ENCODE measurements around the gene ZFP90. TPM values are rescaled to one million over a fixed set of nuclear protein-coding genes. Genes with fewer than 3 reads are reported as not detected.

Gene ZFP90
- total and polyA plus RNA-seq, 8 donors = 16.8 to 53.8 (median 46.5) TPM

DNA sequence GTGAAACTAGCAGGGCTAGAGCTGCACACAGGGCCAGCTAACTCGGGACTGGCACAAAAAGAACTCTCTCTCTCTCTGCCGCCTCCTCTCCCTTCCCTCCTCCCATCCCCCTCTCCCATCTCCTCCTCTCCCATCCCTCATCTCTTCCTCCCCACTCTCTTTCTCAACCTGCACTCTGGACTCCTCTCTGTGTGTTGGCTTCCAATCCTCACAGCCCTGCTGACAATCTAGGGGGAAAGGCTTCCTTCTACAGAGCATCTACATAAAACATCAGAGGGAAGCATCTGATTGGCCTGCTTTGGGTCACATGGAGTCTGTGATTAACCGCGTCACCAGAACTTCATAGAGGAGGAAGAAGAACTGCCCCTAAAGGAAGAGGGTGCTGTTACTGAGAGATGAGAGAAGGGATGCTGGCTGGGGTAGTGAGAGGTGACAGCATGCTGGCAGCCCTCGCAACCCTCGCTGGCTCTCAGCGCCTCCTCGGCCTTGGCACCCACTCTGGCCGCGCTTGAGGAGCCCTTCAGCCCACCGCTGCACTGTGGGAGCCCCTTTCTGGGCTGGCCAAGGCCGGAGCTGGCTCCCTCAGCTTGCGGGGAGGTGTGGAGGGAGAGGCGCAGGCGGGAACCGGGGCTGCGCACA, 12.8 kb upstream of the ZFP90 start:
- TF ChIP-seq, protein P1, sequence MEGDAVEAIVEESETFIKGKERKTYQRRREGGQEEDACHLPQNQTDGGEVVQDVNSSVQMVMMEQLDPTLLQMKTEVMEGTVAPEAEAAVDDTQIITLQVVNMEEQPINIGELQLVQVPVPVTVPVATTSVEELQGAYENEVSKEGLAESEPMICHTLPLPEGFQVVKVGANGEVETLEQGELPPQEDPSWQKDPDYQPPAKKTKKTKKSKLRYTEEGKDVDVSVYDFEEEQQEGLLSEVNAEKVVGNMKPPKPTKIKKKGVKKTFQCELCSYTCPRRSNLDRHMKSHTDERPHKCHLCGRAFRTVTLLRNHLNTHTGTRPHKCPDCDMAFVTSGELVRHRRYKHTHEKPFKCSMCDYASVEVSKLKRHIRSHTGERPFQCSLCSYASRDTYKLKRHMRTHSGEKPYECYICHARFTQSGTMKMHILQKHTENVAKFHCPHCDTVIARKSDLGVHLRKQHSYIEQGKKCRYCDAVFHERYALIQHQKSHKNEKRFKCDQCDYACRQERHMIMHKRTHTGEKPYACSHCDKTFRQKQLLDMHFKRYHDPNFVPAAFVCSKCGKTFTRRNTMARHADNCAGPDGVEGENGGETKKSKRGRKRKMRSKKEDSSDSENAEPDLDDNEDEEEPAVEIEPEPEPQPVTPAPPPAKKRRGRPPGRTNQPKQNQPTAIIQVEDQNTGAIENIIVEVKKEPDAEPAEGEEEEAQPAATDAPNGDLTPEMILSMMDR (IDR thresholded peaks at IDR 0.05) = no peak
- ATAC-seq (no peak), DNase-seq (no peak)
- H3K36me3 ChIP-seq = no peaks in the 10 kb centered on the region
- no peaks in the 10 kb centered on the region for H3K9me3 ChIP-seq
- H3K27me3 ChIP-seq = peaks cover 0 to 22% of the 10 kb centered on the region in 2 donors
- intact Hi-C loops (cut with DNase I) = no loop called here
- H3K4me1 ChIP-seq = peaks cover 11 to 21% of the 10 kb centered on the region in 2 donors
- no peak overlapping the region for H3K4me3 ChIP-seq
- H3K27ac ChIP-seq = no peak overlapping the region

DNA sequence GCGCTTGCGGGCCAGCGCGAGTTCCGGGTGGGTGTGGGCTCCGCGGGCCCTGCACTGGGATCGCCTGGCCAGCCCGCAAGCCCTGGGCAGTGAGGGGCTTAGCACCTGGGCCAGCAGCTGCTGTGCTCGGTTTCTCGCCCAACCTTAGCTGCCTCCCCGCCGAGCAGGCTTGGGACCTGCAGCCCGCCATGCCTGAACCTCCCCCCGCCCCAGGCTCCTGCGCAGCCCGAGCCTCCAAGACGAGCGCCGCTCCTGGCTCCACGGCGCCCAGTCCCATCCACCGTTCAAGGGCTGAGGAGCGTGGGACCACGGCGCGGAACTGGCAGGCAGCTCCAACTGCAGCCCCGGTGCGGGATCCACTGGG, 12.3 kb upstream of the ZFP90 start:
- H3K27ac ChIP-seq = no peak overlapping the region
- no peaks in the 10 kb centered on the region for H3K9me3 ChIP-seq
- H3K4me3 ChIP-seq = no peak overlapping the region
- ATAC-seq (no peak), DNase-seq (no peak)
- intact Hi-C loops (cut with DNase I) = no loop called here
- TF ChIP-seq, protein P1 (IDR thresholded peaks at IDR 0.05) = no peak
- H3K36me3 ChIP-seq = no peaks in the 10 kb centered on the region
- H3K27me3 ChIP-seq = peaks cover 0 to 22% of the 10 kb centered on the region in 2 donors
- H3K4me1 ChIP-seq = peaks cover 11 to 21% of the 10 kb centered on the region in 2 donors

DNA sequence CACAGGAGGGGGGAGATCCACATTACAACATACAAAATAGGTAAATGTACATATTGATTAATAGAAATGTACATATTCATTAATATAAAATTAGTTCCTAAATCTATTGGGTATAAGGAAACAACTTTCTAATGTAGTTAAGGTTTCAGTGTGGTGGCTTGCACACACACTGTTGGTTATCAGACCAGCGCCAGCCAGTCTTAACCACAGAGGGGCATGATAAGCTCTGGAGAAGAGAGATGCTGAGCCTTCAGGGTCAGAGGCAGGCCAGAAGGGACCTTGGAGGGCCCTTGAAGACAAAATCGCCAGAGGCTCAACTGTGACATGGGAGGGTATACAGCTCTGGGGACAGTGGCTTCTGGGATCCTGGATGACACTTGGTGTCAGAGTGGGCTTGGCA, 10.9 kb upstream of the ZFP90 start:
- H3K27me3 ChIP-seq = peaks cover 0 to 22% of the 10 kb centered on the region in 2 donors
- no peak overlapping the region for H3K27ac ChIP-seq
- ATAC-seq (no peak), DNase-seq (no peak)
- H3K36me3 ChIP-seq = no peaks in the 10 kb centered on the region
- intact Hi-C loops (cut with DNase I) = no loop called here
- no peaks in the 10 kb centered on the region for H3K9me3 ChIP-seq
- TF ChIP-seq, protein P1 (IDR thresholded peaks at IDR 0.05) = no peak
- H3K4me3 ChIP-seq = no peak overlapping the region
- peaks cover 11 to 21% of the 10 kb centered on the region in 2 donors for H3K4me1 ChIP-seq

DNA sequence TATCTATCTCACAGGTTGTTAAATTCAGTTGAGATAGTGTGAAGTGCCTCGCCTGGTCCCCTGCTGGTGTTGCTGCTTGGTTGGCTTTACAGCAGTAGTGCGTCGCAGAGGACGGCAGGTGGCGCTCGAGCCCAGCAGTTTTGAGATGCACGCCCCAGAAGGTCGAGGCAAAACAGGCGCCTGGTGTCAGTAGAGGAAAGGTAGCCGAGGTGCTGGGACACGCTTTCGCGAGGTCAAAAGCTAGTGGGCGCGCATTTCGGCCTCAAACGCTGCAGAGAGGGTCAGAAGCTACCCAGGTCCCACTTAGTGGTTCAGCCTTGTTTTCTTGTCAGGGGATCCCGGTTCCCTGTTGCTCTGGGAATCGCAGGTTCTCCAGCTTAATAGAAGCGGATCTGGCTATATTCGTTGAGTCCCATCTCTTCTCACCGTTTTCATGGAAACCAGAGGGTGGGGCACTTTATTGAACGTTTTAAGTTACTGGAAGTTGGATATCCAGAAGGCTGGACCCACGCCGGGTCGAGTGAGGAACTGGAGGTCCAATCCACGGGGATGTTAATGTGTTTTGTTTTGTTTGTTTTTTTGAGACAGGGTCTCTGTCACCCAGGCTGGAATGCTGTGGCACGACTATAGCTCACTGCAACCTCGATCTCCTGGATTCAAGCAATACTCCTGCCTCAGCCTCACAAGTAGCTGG, 10.3 kb upstream of the ZFP90 start:
- Histone ChIP-seq H3K27me3 (peaks cover 0 to 22% of the 10 kb centered on the region in 2 donors), H3K4me1 (peaks cover 11 to 21% of the 10 kb centered on the region in 2 donors), H3K27ac (no peak overlapping the region), H3K9me3 (no peaks in the 10 kb centered on the region), H3K36me3 (no peaks in the 10 kb centered on the region), H3K4me3 (no peak overlapping the region)
- ATAC-seq = peak; percentile 94
- TF ChIP-seq, protein P1 (IDR thresholded peaks at IDR 0.05) = peak; percentile 92 to 95
- DNase-seq = peak; percentile 81 to 95 (median 90)
- intact Hi-C loops (cut with DNase I) = no loop called here

DNA sequence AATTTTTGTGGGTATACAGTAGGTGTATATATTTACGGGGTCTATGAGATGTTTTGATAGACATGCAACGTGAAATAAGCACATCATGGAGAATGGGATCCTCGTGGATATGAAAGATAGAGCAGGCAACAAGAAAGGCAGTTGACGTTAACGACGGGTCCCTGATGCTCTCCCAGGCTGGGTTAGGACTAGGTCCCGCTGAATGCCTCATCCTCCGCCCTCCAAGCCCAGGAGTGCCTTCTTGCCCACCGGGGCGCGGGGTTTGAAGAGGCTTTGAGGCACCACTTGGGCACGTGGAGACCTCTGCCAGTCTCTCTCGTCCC, 9.5 kb upstream of the ZFP90 start:
- peaks cover 0 to 22% of the 10 kb centered on the region in 2 donors for H3K27me3 ChIP-seq
- H3K9me3 ChIP-seq = no peaks in the 10 kb centered on the region
- peak overlapping the region; percentile 67 to 76 for H3K4me3 ChIP-seq
- TF ChIP-seq, protein P1 (IDR thresholded peaks at IDR 0.05) = no peak
- DNase-seq (no peak), ATAC-seq (peak; percentile 33)
- peaks cover 11 to 21% of the 10 kb centered on the region in 2 donors for H3K4me1 ChIP-seq
- intact Hi-C loops (cut with DNase I) = no loop called here
- no peaks in the 10 kb centered on the region for H3K36me3 ChIP-seq
- H3K27ac ChIP-seq = no peak overlapping the region
